Measurements from ENCODE around the gene PLXNB3.

PLXNB3 gene

GRCh38 chrX:153723351-153724251 is 40.4 kb upstream of the PLXNB3 start:
- peak; percentile 34 for TF ChIP-seq CTCF (IDR thresholded peaks at IDR 0.05; ENCODE audit: low read depth, low read length)
- peak; percentile 41 to 46 for DNase-seq (ENCODE audit: low read depth in 2 of 2)

GRCh38 chrX:153724252-153725038 is 39.6 kb upstream of the PLXNB3 start, which contains the start of the genes ABCD1 and BCAP31:
TSS of gene ABCD1 (plus strand) at chrX:153724856. CDS start at chrX:153725267, 411 bp downstream.
TSS of gene BCAP31 (minus strand) at chrX:153724387. CDS start at chrX:153723244, 1,143 bp downstream.
- no peak for TF ChIP-seq CTCF (IDR thresholded peaks at IDR 0.05; ENCODE audit: low read depth, low read length)
- H3K4me3 ChIP-seq (replicated peaks in 1 of 2; ENCODE audit: low read depth in 2 of 2, low read length in 2 of 2): peak within 1 kb of the TSS; percentile 65 to 66
- peak; percentile 83 to 93 for DNase-seq (ENCODE audit: low read depth in 2 of 2)

More at GRCh38 chrX:153723351-153724251, 40.4 kb upstream of the PLXNB3 start:
- H3K4me3 ChIP-seq (replicated peaks in 1 of 2; ENCODE audit: low read depth in 2 of 2, low read length in 2 of 2): peak overlapping the region; percentile 65 to 66

GRCh38 chrX:153725039-153725831 is 38.8 kb upstream of the PLXNB3 start:
- no peak for DNase-seq (ENCODE audit: low read depth in 2 of 2)
- H3K4me3 ChIP-seq (replicated peaks in 1 of 2; ENCODE audit: low read depth in 2 of 2, low read length in 2 of 2): peak overlapping the region; percentile 39 to 46
- TF ChIP-seq CTCF (IDR thresholded peaks at IDR 0.05; ENCODE audit: low read depth, low read length): no peak

GRCh38 chrX:153725832-153726285 is 38.2 kb upstream of the PLXNB3 start:
- peak overlapping the region in 1 of 2 donors; percentile 30 for H3K4me3 ChIP-seq (replicated peaks in 1 of 2; ENCODE audit: low read depth in 2 of 2, low read length in 2 of 2)
- no peak for DNase-seq (ENCODE audit: low read depth in 2 of 2)
- TF ChIP-seq CTCF (IDR thresholded peaks at IDR 0.05; ENCODE audit: low read depth, low read length): no peak

GRCh38 chrX:153726286-153727122 is 37.5 kb upstream of the PLXNB3 start:
- DNase-seq (ENCODE audit: low read depth in 2 of 2): peak; percentile 47 to 51
- no peak for TF ChIP-seq CTCF (IDR thresholded peaks at IDR 0.05; ENCODE audit: low read depth, low read length)
- peak overlapping the region in 1 of 2 donors; percentile 30 for H3K4me3 ChIP-seq (replicated peaks in 1 of 2; ENCODE audit: low read depth in 2 of 2, low read length in 2 of 2)

Measured in cardiac fibroblast (primary cell).